Activated CD4-positive, alpha-beta T cell treated with anti-CD3 and anti-CD28 coated beads for 1 hour (primary cell): Measurements from ENCODE around the gene MECR.

Experiments
- DNase-seq: peaks from one replicate; pipeline ENCODE4 v3.0.0-alpha.2; 2020

The MECR gene

DNA sequence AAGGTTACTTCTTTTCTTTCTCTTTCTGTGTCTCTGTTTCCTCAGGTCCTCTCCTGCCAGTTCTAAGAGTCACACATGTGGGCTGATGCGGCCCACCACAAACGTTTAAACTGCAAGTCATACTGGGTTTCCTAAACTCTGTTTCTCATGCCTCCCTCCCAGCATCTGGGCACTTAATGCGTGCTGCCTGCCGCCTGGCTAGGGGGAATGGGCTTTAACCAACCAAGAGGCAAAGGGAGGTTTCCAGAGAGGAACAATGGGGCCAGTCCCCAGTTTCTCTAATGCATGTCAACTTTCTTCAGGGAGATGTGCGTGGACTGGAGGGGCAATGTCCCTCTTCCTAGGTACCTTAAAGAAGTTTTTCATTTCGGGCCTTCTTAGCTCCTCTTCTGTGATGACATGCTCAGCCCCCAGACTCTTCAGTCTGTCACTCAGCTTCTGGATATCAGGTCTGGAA is 29.1 kb downstream of the MECR start:
- DNase-seq: no peak

DNA sequence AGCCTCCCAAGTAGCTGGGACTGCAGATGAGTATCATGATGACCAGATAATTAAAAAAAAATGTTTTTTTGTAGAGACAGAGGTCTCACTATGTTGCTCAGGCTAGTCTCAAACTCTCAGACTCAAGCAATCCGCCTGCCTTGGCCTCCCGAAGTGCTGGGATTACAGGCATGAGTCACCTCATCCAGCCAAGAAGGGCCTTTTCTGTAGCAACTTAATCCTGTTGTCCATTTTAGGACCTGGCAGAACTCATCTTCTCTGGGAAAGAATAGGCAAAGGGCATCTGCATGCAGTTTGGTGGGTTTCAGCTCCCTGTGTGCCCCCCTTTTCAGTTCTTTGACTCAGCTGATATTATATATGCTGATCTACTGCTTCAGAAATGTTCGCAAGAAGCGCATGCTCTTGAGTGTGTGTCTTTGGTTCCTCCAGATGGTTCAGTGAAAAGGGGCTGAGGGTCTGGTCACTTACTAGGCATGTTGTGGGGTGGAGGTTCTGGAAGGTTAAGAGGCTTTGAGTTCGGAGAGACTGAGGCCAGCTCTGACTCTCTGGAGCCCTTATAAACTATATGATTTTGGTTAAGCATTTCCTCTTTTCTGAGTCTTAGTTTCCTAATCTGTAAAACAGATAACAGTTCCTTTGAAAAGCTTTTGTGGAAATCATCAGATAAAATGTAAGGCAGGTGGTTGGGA is 29.7 kb downstream of the MECR start:
- DNase-seq: no peak

DNA sequence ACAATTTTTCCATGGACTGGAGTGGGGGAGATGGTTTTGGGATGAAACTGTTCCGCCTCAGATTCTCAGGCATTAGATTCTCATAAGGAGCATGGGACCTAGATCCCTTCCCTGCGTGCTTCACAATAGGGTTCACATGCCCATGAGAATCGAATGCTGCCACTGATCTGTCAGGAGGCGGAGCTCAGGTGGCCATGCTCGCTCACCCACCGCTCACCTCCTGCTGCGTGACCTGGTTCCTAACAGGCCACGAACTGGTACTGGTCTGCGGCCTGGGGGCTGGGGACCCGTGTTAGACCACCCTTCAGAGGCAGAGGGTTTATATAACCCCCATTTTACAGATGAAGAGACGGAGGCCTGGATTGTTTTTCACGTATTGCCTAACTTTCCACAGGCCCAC is 32.7 kb downstream of the MECR start:
- DNase-seq: no peak

DNA sequence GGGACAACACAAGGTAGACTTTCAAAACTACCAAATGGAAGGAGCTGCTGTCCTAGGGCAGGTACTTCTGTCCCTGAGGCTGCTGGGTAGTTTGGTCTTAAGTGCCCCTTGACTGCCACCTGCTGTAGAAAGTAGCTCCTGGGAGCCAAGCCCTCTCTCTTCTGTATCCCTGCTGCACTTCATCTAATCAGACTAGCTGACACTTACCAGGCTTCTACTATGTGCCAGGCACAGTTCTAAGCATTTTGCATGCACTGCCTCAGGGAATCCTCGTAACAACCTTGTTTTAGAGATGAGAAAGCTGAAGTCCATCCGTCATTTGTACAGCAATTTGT is 33.2 kb downstream of the MECR start:
- no peak for DNase-seq

DNA sequence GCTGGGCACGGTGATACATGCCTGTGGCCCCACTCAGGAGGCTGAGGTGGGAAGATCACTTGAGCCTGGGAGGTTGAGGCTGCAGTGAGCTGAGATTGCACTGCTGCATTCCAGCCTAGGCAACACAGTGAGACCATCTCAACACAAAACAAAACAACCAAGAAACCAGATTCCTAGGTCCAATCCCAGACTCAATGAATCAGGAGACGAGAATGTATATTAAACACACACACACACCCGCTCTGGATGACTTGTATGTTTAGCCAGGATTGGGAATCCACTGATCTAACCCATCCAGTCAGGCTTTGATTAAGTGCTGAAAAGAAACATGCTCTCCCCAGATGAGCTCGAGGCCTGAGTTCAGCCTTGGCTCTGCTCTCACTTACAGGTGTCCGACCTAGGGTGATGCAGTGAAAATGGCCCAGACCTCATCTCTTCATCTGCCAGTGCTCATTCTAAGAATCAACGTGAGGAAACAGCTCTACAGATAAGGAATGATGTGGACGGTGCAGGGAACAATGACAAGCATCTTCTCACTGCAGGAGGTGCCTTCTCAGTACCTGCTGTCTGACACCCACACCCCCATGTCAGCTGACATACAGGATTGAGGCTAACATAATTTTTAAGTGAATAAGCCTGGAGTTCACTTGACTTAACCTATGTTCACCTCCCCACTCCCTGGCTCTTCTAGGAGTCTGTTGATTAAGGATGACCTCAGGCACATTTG is 33.7 kb downstream of the MECR start:
- no peak for DNase-seq

DNA sequence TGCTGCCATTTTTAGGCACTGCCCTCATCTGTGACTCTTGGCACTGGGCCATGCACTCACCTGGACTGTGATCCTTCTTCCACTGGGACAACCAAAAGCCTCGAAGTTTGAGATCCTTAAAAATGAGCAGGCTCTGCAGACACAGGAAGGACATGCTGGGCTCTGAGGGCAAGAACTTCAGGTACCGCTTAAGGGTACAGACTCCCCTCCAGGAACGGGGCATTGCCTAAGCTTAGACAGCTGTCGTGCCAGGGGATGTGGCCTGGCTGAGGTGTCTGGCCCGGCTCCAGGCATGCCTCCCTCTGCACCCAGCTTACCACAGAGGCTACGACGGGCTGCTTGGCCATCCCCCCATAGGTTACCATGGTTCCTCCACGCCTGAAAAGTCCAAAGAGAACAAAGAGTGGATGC is 34.8 kb downstream of the MECR start:
- no peak for DNase-seq

DNA sequence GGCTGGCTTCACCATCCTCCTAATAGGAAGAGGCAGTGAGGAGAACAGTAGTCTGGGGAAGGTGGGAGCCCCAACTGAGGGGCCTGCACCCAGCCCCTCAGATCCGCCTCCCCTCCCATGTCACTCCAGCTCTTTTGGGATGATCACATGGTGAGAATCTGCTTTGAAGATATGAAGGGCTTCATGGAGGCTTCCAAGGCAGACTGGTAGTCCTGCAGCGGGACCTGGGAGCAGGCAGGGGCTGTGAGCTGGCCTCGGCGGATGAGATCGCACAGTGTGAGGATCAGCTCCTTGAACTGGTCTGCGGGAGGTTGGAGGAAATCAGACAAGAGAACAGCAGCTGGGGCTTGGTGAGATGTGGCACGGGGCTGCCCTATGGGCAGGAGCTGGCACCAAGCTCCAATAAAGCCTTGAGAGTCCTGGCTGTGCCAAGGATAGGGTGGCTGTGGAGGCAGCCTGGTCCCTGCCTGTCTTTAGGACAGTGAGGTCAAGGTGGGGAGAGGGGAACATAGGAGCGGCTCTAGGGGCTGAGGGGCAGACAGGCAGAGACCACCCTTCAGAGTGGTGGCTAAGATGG is 36.8 kb downstream of the MECR start:
- no peak for DNase-seq

DNA sequence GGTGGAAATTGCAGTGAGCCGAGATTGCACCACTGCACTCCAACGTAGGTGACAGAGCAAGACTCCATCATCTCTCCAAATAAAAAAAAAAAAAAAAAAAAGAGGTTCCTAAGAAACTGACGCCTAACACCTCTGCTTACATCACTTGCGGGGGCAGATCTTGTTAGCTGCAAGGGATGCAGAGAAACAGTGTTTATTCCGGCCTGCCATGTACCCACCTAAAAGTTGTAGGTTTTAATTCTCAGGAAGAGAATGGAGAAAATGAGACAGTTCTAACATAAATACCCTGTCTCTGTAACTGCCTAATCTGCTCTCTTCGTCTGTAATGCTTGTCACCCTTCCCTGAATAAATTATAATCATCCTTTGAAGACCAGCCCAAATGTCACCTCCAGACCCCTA is 40.0 kb downstream of the MECR start:
- no peak for DNase-seq

DNA sequence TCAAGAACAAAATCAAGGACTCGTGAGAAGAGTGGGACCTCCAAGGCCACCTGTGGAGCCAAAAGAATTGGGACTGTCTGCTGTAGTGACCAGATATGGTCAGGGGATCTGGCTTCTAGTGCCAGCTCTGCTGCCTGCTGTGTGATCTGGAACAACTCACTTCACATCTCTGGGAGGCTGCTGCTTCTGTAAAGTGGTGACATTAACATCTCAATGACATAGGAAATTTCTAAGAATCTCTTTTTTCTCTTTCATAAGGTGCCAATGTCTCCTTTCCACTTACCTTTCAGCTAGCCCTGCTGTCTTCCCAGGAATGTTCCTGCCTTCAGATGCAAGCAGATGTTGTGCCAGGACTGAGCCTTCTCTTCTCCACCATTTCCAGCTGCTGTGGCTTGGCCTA is 44.0 kb downstream of the MECR start:
- no peak for DNase-seq

DNA sequence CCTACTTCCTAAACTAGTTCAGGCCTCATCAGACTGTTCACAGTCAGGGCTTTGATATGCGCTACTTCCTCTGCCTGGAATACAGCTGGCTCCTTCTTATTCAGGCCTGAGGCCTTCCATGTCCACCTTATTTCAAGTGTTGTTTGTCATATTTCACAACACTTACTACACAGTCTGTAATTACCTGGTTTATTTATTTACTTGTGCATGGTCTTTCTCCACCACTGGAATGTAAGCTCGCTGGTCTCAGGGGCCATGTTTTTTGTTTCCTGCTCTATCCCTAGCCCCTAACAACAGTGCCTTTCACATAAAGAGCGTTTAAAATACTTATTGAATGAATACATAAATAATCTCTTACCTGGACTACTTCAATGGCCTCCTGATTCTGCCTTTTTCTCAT is 44.5 kb downstream of the MECR start:
- DNase-seq: no peak

DNA sequence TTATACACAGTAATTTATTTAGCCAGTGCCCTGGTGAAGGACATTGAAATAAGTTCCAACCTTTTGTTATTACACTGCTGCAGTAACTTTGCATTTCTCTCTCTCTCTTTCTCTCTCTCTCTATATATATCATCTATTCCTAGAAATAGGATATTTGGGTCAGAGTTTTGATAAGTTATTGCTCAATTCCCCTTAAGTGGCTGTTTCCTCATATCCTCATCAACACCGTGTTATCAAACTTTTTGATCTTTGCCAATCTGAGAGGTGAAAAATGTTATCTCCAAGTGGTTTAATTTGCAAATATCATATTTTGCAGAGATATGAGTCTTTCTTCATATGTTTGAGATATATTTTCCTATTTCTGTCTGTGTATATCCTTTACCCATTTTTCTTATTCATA is 47.4 kb downstream of the MECR start:
- no peak for DNase-seq

DNA sequence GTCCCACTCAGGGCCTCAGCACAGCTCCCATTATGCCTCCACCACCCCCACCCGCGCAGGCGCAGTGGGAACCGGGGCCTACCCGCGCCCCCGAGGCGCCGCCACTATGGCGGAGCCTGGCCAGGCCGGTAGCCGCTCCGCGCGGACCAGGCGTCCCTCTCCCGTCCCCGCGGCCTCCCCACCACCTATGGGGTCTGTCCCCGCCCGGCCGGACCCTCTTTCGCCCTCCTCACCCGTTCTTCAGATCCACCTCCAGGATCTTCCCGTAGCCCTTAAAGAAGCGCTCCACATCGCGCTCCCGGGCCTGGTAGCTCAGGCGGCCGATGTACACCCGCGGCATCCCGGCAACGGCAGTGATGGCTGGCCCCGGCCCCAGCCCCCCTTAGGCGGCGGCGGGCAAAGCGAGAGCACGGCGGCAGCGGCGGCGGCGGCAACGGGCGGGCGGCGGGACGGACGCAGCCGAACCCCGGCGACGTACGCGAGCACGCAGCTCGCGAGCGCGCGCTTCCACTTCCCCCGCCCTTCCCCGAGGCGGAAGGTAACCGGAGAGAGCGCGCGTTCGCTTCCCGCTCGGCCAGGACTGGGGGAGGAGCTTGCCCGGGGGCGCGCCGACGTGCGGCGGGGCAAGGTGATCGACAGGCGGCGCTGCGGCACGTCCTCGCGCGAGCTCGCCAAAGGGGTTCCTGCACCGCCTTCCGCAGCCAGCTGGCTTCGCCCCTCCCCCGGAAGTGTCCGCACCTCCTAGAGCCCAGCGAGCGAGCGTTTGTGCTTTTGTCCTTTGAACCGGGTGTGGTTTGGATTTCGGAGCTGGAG is 49.1 kb downstream of the MECR start, which contains the start of gene SRSF4:
TSS of gene SRSF4 (minus strand) at position 488 of the 813 bp plus-strand sequence. CDS start at position 340, 148 bp downstream.
- DNase-seq: peak; percentile 98

DNA sequence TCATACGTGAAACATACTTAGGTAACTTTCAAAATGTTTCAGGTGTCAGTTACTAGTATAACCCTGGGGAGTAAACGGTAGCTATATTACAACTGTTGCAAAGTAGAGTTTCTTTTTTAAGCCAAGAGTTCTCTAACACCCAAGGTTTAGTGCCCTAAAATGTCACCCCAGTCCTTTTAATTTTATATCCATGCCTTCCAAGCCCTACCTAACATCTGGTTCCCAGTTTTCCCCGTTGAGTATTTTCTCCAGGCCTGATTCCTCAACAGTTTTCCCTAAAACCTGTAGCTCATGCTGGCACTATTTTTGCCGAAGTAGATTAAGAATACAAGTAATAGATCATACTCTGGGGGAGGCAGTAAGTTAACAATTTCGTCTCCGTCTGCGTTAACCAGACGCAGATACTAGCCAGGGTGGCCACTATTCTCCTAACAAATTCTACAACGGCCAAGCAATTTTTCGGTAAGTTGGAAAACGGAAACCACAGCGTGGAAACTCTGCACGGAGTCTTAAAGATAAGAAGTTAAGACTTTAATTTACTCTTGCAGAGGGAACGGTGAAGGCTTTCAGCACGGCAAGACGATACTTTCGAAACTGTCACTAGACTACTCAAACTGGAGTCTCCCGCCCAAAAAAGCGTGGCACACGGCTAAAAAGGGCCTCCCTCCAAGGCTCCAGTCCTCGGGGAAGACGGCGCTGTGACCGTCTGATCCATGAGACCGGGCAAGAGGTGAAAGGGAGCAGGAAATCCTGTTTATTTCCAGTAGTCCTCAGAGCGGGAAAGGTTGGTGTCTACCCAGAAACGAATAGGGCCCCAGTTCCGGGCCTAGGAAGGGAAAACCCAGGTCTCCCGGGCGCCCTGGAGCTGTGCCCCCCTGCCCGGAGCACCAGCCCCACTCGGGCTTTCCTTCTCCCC is 50.0 kb downstream of the MECR start:
- peak; percentile 13 for DNase-seq

DNA sequence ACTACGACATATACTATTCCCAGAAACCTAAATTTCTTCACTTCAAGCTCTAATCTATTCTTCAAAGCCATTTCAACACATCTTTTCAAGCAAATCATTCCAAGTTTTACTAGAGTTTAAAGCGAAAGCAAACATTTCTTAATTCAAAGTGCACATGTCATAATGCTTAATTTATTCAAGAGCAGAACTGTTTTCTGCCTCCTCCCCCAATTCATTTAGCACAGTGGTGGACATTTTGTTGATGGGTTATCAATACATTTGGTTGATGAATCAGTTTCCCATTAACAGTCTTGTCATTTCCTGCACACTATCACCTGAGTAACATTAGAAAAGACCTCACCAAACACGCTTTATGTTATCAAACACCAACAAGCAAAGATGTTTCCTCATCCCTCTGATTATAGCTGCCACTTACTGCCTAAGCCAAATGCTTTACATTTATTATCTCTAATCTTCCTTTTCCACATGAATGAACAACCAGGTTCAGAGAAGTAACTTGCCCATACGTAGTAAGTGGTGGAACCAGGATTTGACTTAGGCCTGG is 51.0 kb downstream of the MECR start:
- DNase-seq: no peak

DNA sequence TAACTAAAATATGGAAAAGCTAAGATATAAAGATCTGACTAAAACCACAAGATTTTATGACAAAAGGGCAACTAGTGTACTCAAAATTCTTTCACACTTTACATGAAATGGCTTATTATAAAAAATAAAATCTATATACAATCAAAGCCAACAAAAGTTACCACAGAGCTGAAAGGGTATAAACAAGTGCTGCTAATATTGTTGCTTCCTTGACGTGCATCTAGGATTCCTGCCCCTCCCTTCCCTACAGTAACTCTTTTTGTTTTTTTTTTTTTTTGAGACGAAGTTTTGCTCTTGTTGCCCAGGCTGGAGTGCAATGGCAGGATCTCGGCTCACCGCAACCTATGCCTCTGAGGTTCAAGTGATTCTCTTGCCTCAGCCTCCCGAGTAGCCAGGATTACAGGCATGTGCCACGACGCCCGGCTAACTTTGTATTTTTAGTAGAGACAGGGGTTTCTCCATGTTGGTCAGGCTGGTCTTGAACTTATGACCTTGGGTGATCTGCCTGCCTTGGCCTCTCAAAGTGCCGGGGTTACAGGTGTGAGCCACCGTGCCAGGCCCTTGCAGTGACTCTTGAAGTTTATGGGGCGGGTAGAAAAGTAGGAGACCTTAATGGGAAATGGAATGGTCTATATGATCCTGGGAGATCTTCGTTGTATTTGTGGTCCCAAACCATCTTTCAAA is 53.6 kb downstream of the MECR start:
- DNase-seq: no peak

DNA sequence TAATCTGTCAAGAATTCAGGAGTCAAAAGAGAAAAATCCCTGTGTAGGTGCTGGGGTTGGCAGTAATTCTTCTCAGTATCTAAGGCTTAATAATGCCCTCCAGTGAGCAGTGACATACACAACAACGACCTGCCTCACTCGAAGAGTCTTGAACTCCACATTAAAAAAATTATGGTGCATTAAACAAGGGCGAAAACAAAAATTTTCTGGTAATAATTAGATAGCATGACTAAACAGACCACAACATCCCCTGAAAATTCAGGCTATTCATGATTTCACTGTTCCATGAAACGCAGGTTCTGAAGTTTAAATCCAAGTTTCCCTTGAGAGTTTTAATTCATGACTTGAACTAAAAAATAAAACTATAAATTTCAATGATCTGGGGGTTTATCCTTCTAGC is 54.2 kb downstream of the MECR start:
- DNase-seq: no peak

DNA sequence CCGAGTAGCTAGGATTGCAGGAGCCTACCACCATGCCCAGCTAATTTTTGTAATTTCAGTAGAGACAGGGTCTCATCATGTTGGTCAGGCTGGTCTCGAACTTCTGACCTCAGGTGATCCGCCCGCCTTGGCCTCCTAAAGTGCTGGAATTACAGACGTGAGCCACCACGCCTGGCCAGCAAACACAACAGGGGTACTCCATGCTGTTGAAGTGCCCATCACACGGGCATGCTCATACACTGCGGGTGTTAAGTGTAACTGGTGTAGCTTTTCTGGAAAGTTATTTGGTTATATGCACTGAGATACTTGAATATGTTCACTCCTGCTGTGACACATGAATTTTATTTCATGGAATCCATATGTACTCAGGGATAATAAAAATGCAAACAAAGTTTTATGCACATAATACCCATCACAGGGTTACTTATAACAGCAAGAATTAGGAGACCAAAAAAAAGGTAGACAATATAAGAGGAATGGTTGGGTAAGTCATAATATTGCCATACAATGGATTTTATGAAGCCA is 58.3 kb downstream of the MECR start:
- DNase-seq: no peak

DNA sequence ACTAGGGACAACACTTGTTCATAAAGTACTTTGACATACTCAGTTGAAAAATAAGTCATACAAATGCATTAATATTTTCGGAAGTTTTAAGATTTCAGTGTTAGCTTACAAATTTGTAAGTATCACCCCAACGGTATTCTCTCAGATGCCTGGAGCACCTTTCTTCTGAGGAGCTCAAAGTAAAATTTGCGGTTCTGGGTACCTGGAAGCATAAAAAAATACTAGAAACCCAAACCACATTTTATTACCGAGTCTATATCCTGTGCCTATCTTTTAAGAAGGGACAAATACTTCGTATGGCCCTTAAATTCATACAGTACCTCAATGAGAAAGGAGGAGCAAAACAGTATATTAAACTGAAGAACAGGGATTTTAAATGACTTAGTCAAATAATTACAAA is 59.2 kb downstream of the MECR start:
- DNase-seq: no peak

DNA sequence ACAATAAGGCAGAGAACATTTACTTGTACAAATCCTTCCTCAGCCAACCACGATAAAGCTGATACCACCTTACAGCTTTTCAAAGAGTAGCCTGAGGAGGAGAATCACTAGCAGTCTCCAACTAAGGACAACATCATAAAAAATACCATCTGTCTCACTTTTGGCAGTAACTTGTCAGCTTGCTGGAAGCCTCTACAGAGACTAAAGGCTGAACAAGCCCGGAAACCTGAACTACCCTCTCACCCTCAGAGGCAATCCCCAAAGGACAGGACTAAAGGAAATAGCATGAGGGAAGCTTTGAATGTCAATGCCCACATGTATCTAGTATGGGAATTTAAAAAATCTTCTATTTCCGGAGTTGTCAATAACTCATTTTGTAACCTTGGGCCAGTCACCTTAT is 59.6 kb downstream of the MECR start:
- DNase-seq: no peak

DNA sequence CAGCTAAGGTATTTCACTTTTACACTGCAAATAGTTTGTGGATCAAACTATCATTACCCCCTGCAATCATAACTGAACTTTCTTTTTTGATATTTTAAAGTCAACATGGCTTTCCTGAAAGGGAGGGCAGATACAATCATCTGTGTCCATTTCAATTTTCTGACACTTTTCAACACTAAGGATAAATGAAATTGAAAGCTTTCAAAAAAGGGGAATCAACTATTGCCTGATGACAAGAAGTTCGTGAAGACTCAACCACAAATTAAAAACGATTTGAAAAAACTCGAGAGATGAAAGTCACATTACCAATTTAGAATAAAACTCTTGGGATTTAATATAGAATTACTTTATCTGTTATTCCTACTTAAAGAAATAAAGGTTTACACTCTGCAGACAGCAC is 60.8 kb downstream of the MECR start:
- no peak for DNase-seq

DNA sequence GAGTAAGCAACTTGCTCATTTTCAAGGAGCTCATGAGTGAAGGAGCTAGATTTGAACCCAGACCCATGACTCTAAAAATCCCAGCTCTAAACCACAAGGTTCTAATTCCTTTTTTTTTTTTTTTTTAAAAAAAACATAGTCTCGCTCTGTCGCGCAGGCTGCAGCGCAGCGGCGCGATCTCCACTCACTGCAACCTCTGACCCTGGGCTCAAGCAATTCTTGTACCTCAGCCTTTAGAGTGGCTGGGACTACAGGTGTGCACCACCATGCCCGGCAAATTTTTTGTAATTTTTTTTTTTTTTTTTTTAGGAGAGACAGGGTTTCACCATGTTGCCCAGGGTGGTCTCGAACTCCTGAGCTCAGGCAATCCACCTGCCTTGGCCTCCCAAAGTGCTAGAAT is 62.8 kb downstream of the MECR start:
- no peak for DNase-seq
